Smooth muscle cell (in vitro differentiated cells): Measurements from ENCODE around the gene PLXNA2. TPM values are rescaled to one million over a fixed set of nuclear protein-coding genes. Genes with fewer than 3 reads are reported as not detected.

Source experiments
- DNase-seq: peaks from one replicate; lab custom pipeline; 2025; ENCODE audit not compliant: unreplicated experiment; lab: John Stamatoyannopoulos, UW
- H2AFZ ChIP-seq: fragments of 200-600 bp; sonication (generic); 2 replicates; pipeline ENCODE4 v1.6.0; 2016; ENCODE audit warnings: antibody characterized with exemption, low read depth, mild to moderate bottlenecking
- H3F3A ChIP-seq: fragments of 200-600 bp; sonication (generic); 2 replicates; pipeline ENCODE4 v1.6.0; 2017; ENCODE audit warnings: antibody characterized with exemption, low read depth
- H3K27ac ChIP-seq: fragments of 200-600 bp; sonication (generic); 2 replicates; pipeline ENCODE4 v1.5.1; 2016; ENCODE audit warnings: low read depth, mild to moderate bottlenecking
- H3K27me3 ChIP-seq: fragments of 200-600 bp; sonication (generic); 2 replicates; pipeline ENCODE4 v1.6.1; 2016; ENCODE audit warnings: low read depth, mild to moderate bottlenecking
- H3K36me3 ChIP-seq: fragments of 200-600 bp; sonication (generic); 2 replicates; pipeline ENCODE4 v1.5.1; 2016; ENCODE audit warnings: low read depth
- H3K4me1 ChIP-seq: fragments of 200-600 bp; sonication (generic); 2 replicates; pipeline ENCODE4 v1.5.1; 2016; ENCODE audit warnings: low read depth
- H3K4me2 ChIP-seq: fragments of 200-600 bp; sonication (generic); 2 replicates; pipeline ENCODE4 v1.6.0; 2016; ENCODE audit warnings: mild to moderate bottlenecking
- H3K4me3 ChIP-seq: fragments of 200-600 bp; sonication (generic); 2 replicates; pipeline ENCODE4 v1.5.1; 2016; ENCODE audit warnings: mild to moderate bottlenecking
- H3K79me2 ChIP-seq: fragments of 200-600 bp; sonication (generic); 2 replicates; pipeline ENCODE4 v1.6.0; 2016; ENCODE audit warnings: low read depth, mild to moderate bottlenecking
- H3K9ac ChIP-seq: fragments of 200-600 bp; sonication (generic); 2 replicates; pipeline ENCODE4 v1.6.0; 2016; ENCODE audit warnings: low read depth
- H3K9me3 ChIP-seq: fragments of 200-600 bp; sonication (generic); replicated peaks from 2 replicates; pipeline ENCODE4 v1.5.1; 2016; ENCODE audit warnings: low read depth
- H4K20me1 ChIP-seq: fragments of 200-600 bp; sonication (generic); 2 replicates; pipeline ENCODE4 v1.6.0; 2016; ENCODE audit warnings: low read depth
- WGBS: methylation state at CpG from one replicate; pipeline ENCODE4 v1.1.7; 2016; ENCODE audit warnings: low lambda C conversion rate; 5-methylcytosine and 5-hydroxymethylcytosine counted together
- polyA plus RNA-seq: library from polyadenylated mRNA; unstranded; fragments of >200 nt; fragmentation: Nextera tagmentation; extraction: Ambion mirVana; gene quantifications from 2 replicates; pipeline ENCODE4 v1.2.1, GENCODE V29; 2016
- total RNA-seq: library from RNA; depleted of rRNA; stranded (reverse); fragments of >200 nt; gene quantifications from 2 replicates; pipeline ENCODE4 v1.2.3, GENCODE V29; 2014
- TF ChIP-seq, protein P1 (sequence below): fragments of 200-600 bp; sonication (generic); IDR thresholded peaks from 2 replicates; pipeline ENCODE4 v1.5.1; 2017; ENCODE audit warnings: borderline replicate concordance, mild to moderate bottlenecking, antibody characterized with exemption; ENCODE audit not compliant: insufficient read depth, poor library complexity, severe bottlenecking

Gene PLXNA2
- total and polyA plus RNA-seq, 2 experiments from 2014 or later, result 8.2 to 8.7 TPM

DNA sequence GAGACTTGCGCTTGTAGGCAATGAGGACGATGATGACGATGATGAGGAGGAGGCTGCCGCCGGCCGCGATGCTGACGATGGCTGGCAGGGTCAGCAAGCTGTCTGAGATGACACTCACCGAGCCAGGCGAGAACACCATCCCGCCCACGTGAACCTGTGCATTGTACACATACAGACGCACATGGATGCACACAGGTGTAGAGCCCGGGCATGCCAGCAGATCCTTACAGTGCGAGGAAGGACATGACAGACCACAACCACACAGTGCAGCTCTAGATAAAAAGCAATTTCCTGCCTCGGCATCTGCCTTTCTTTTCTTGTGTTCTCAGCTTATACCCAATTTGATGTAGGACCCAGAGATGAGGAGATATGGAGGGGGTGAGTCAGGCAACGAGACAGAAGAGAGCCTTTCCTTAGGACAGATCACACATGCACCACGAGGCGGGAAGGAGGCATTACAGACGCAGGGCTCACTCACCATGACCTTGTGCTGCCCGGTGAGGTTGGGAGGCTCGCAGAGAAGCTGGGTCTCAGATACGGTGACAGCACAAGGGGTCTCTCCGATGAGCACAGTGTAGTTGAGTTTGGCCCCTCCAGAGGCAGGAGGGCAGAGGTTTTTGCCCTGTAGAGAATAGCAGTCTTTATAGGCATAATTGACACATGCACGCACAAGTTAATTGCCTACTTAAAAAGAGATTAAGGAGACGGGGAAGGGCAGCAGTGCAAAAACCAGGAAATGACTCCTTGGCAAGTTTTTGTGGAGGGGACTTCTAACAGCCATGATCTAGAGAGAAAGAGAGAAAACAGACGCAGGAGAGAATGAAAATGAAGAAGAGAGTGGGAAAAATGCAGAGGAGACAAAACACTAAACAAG, 199.4 kb downstream of the PLXNA2 start:
- Histone ChIP-seq H3K36me3 (no peaks in the 10 kb centered on the region), H3K4me1 (peaks cover 28% of the 10 kb centered on the region), H3K27me3 (no peaks in the 10 kb centered on the region), H4K20me1 (no peaks in the 10 kb centered on the region), H3F3A (peaks cover 15% of the 10 kb centered on the region), H3K27ac (no peak overlapping the region), H3K4me2 (no peak overlapping the region), H3K9me3 (no peaks in the 10 kb centered on the region), H2AFZ (no peak overlapping the region), H3K9ac (no peak overlapping the region), H3K4me3 (no peak overlapping the region), H3K79me2 (no peaks in the 10 kb centered on the region)
- WGBS, result 72% methylated on average over 27 of the region's 27 CpGs
- no peak for DNase-seq
- TF ChIP-seq, protein P1, sequence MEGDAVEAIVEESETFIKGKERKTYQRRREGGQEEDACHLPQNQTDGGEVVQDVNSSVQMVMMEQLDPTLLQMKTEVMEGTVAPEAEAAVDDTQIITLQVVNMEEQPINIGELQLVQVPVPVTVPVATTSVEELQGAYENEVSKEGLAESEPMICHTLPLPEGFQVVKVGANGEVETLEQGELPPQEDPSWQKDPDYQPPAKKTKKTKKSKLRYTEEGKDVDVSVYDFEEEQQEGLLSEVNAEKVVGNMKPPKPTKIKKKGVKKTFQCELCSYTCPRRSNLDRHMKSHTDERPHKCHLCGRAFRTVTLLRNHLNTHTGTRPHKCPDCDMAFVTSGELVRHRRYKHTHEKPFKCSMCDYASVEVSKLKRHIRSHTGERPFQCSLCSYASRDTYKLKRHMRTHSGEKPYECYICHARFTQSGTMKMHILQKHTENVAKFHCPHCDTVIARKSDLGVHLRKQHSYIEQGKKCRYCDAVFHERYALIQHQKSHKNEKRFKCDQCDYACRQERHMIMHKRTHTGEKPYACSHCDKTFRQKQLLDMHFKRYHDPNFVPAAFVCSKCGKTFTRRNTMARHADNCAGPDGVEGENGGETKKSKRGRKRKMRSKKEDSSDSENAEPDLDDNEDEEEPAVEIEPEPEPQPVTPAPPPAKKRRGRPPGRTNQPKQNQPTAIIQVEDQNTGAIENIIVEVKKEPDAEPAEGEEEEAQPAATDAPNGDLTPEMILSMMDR, result no peak

- 92% methylated on average over 10 of the region's 10 CpGs for WGBS
These were observed 200.4 kb downstream of the PLXNA2 start for GRCh38 chr1:208043691-208044181.

GRCh38 chr1:208042868-208043267, 201.3 kb downstream of the PLXNA2 start:
- Histone ChIP-seq H3K36me3 (no peaks in the 10 kb centered on the region), H3K79me2 (no peaks in the 10 kb centered on the region), H3K27ac (no peak overlapping the region), H2AFZ (no peak overlapping the region), H3F3A (peaks cover 7% of the 10 kb centered on the region), H3K9me3 (no peaks in the 10 kb centered on the region), H3K9ac (no peak overlapping the region), H3K4me1 (peaks cover 20% of the 10 kb centered on the region), H3K4me3 (no peak overlapping the region), H4K20me1 (no peaks in the 10 kb centered on the region), H3K4me2 (no peak overlapping the region), H3K27me3 (no peaks in the 10 kb centered on the region)
- no peak for DNase-seq
- TF ChIP-seq, protein P1, result no peak
- 94% methylated on average over 13 of the region's 13 CpGs for WGBS

More at GRCh38 chr1:208043691-208044181, 200.4 kb downstream of the PLXNA2 start:
- peaks cover 28% of the 10 kb centered on the region for H3K4me1 ChIP-seq
- H3K4me2 ChIP-seq, result no peak overlapping the region
- peaks cover 15% of the 10 kb centered on the region for H3F3A ChIP-seq
- H3K27ac ChIP-seq, result no peak overlapping the region
- H4K20me1 ChIP-seq, result no peaks in the 10 kb centered on the region
- H3K9me3 ChIP-seq, result no peaks in the 10 kb centered on the region
- DNase-seq, result no peak
- H3K27me3 ChIP-seq, result no peaks in the 10 kb centered on the region
- no peak overlapping the region for H3K4me3 ChIP-seq
- no peak overlapping the region for H2AFZ ChIP-seq
- no peak overlapping the region for H3K9ac ChIP-seq
- H3K36me3 ChIP-seq, result no peaks in the 10 kb centered on the region
- no peaks in the 10 kb centered on the region for H3K79me2 ChIP-seq
- TF ChIP-seq, protein P1, result no peak
